DND-41 (cell line): ENCODE results near the gene PTPRN2.

ENCODE experiments used
- ATAC-seq: fragments of 200-7000 bp; cut with Tn5 transposase; 3 replicates; pipeline ENCODE4 v1.9.1; 2021; ENCODE audit warnings: low read depth; ENCODE audit not compliant: insufficient read depth
- DNase-seq: peaks from one replicate; pipeline ENCODE4 v3.0.0-alpha.2; 2020
- H2AFZ ChIP-seq: 2 replicates; pipeline ENCODE4 v1.6.0; 2012; ENCODE audit warnings: low read depth, low read length
- H3K27ac ChIP-seq: 2 replicates; pipeline ENCODE4 v1.5.1; 2012; ENCODE audit warnings: low read length, inconsistent platforms
- H3K27me3 ChIP-seq: fragments of 200-600 bp; sonication (generic); 2 replicates; pipeline ENCODE4 v1.6.0; 2012; ENCODE audit warnings: low read length, mild to moderate bottlenecking, inconsistent platforms; ENCODE audit not compliant: insufficient read depth, poor library complexity
- H3K36me3 ChIP-seq: 2 replicates; pipeline ENCODE4 v1.5.1; 2012; ENCODE audit warnings: low read length, inconsistent platforms; ENCODE audit not compliant: insufficient read depth
- H3K4me1 ChIP-seq: 2 replicates; pipeline ENCODE4 v1.5.1; 2012; ENCODE audit warnings: mild to moderate bottlenecking, low read length; ENCODE audit not compliant: insufficient read depth
- H3K4me2 ChIP-seq: 2 replicates; pipeline ENCODE4 v1.6.0; 2012; ENCODE audit warnings: mild to moderate bottlenecking, moderate library complexity, low read length, inconsistent platforms; ENCODE audit not compliant: insufficient read depth
- H3K4me3 ChIP-seq, 2 experiments: fragments of 200-600 bp in 1 of 2; shearing (Covaris generic) in 1 of 2; 2 replicates each; pipeline ENCODE4 v1.5.1; 2012 to 2016; ENCODE audit warnings: inconsistent platforms in 2 of 2, low read length in 2 of 2, mild to moderate bottlenecking in 2 of 2, low read depth in 1 of 2, moderate library complexity in 1 of 2
- H3K79me2 ChIP-seq: 2 replicates; pipeline ENCODE4 v1.6.0; 2012; ENCODE audit warnings: low read length, inconsistent platforms; ENCODE audit not compliant: insufficient read depth
- H3K9ac ChIP-seq: 2 replicates; pipeline ENCODE4 v1.6.0; 2012; ENCODE audit warnings: low read depth, mild to moderate bottlenecking, inconsistent platforms, low read length, moderate library complexity
- H3K9me3 ChIP-seq: 2 replicates; pipeline ENCODE4 v1.5.1; 2012; ENCODE audit warnings: low read length, moderate library complexity, mild to moderate bottlenecking, inconsistent platforms; ENCODE audit not compliant: insufficient read depth, severe bottlenecking
- H4K20me1 ChIP-seq: 2 replicates; pipeline ENCODE4 v1.6.0; 2012; ENCODE audit warnings: low read length; ENCODE audit not compliant: insufficient read depth
- CTCF ChIP-seq: IDR thresholded peaks from 2 replicates; pipeline ENCODE4 v1.5.1; 2012; ENCODE audit warnings: borderline replicate concordance, low read length, moderate library complexity, mild to moderate bottlenecking; ENCODE audit not compliant: poor library complexity, severe bottlenecking; ENCODE audit errors: extremely low read depth
- EZH2 ChIP-seq: IDR thresholded peaks from 3 replicates; pipeline ENCODE4 v1.6.1; 2012; ENCODE audit warnings: borderline replicate concordance, low read depth, mild to moderate bottlenecking, moderate library complexity, low read length, inconsistent platforms; ENCODE audit not compliant: severe bottlenecking

The PTPRN2 gene

GRCh38 chr7:158246272-158246959 lies 341.2 kb downstream of the PTPRN2 start:
- no peaks in the 10 kb centered on the region for H3K36me3 ChIP-seq
- peaks cover 10% of the 10 kb centered on the region for H3K9me3 ChIP-seq
- ATAC-seq (no peak), DNase-seq (no peak)
- no peak for TF ChIP-seq CTCF
- no peak for TF ChIP-seq EZH2
- no peak overlapping the region for H3K9ac ChIP-seq
- no peak overlapping the region for H3K27ac ChIP-seq
- H4K20me1 ChIP-seq = no peaks in the 10 kb centered on the region
- no peaks in the 10 kb centered on the region for H3K27me3 ChIP-seq
- no peaks in the 10 kb centered on the region for H3K79me2 ChIP-seq
- no peak overlapping the region for H3K4me3 ChIP-seq
- no peak overlapping the region for H3K4me2 ChIP-seq
- H3K4me1 ChIP-seq = no peaks in the 10 kb centered on the region
- no peak overlapping the region for H2AFZ ChIP-seq

GRCh38 chr7:158245724-158246041 lies 341.9 kb downstream of the PTPRN2 start:
- Histone ChIP-seq H3K9ac (no peak overlapping the region), H3K27ac (no peak overlapping the region), H3K27me3 (no peaks in the 10 kb centered on the region), H2AFZ (no peak overlapping the region), H3K4me1 (no peaks in the 10 kb centered on the region), H3K9me3 (peaks cover 10% of the 10 kb centered on the region), H3K79me2 (no peaks in the 10 kb centered on the region), H3K36me3 (no peaks in the 10 kb centered on the region), H3K4me2 (no peak overlapping the region), H4K20me1 (no peaks in the 10 kb centered on the region), H3K4me3 (no peak overlapping the region)
- TF ChIP-seq CTCF = no peak
- no peak for TF ChIP-seq EZH2
- ATAC-seq = no peak
- no peak for DNase-seq

- H3K9me3 ChIP-seq = peaks cover 10% of the 10 kb centered on the region
These were observed 342.5 kb downstream of the PTPRN2 start for GRCh38 chr7:158244873-158245723.

More at GRCh38 chr7:158244873-158245723, 342.5 kb downstream of the PTPRN2 start:
- Histone ChIP-seq H3K79me2 (no peaks in the 10 kb centered on the region), H3K4me2 (no peak overlapping the region), H2AFZ (no peak overlapping the region), H3K4me3 (no peak overlapping the region), H3K9ac (no peak overlapping the region), H3K27me3 (no peaks in the 10 kb centered on the region), H3K27ac (no peak overlapping the region), H4K20me1 (no peaks in the 10 kb centered on the region), H3K4me1 (no peaks in the 10 kb centered on the region), H3K36me3 (no peaks in the 10 kb centered on the region)
- no peak for TF ChIP-seq CTCF
- no peak for TF ChIP-seq EZH2
- DNase-seq = no peak
- ATAC-seq = no peak
